Panc1 (cell line): ENCODE measurements around the gene ARID4B. TPM values are rescaled to one million over a fixed set of nuclear protein-coding genes. Genes with fewer than 3 reads are reported as not detected.
A peak's percentile ranks its signal among the peaks of the same experiment; 100 is the strongest.

Source experiments
- ATAC-seq: fragments of 200-7000 bp; cut with Tn5 transposase; 2 replicates; pipeline ENCODE4 v1.9.1; 2020; ENCODE audit warnings: mild to moderate bottlenecking, moderate library complexity
- BruUV-seq: library from RNA; stranded (reverse); fragments of 400-500 nt; replicated peaks from 2 replicates; lab custom pipeline; 2021; lab: Mats Ljungman, UMichigan
- CTCF ChIA-PET: fragments of 300-600 bp; sonication (Branson Sonifier 250); formaldehyde crosslinking; loops from one replicate; lab custom pipeline; 2022; ENCODE audit warnings: antibody characterized with exemption; lab: Charles Lee
- POLR2A ChIA-PET: fragments of 300-600 bp; sonication (Branson Sonifier 250); formaldehyde crosslinking; loops from one replicate; lab custom pipeline; 2022; ENCODE audit warnings: antibody characterized with exemption; lab: Charles Lee
- DNase-seq: peaks from one replicate; pipeline ENCODE4 v3.0.0-alpha.2; 2010; ENCODE audit warnings: low read depth, low spot score
- H3K27ac ChIP-seq: 2 replicates; pipeline ENCODE4 v1.5.1; 2011; ENCODE audit warnings: mild to moderate bottlenecking, low read length, inconsistent platforms
- H3K27me3 ChIP-seq: fragments of 200-500 bp; sonication (Bioruptor generic); 2 replicates; pipeline ENCODE4 v1.6.0; 2014; ENCODE audit warnings: low read length, inconsistent platforms; ENCODE audit not compliant: control insufficient read depth, insufficient read depth
- H3K36me3 ChIP-seq: fragments of 200-500 bp; sonication (Bioruptor generic); 2 replicates; pipeline ENCODE4 v1.5.1; 2014; ENCODE audit warnings: inconsistent platforms, mild to moderate bottlenecking, low read length, moderate library complexity; ENCODE audit not compliant: control insufficient read depth, insufficient read depth
- H3K4me1 ChIP-seq: 2 replicates; pipeline ENCODE4 v1.5.1; 2011; ENCODE audit warnings: inconsistent platforms, mild to moderate bottlenecking, low read length, moderate library complexity; ENCODE audit not compliant: control insufficient read depth, insufficient read depth
- H3K4me3 ChIP-seq, 2 experiments: 2 replicates each; pipeline ENCODE4 v1.5.1; 2011 to 2012; ENCODE audit warnings: low read depth in 2 of 2, low read length in 2 of 2, mild to moderate bottlenecking in 2 of 2, inconsistent platforms in 1 of 2, moderate library complexity in 1 of 2
- H3K9me3 ChIP-seq: fragments of 200-500 bp; sonication (Bioruptor generic); 2 replicates; pipeline ENCODE4 v1.5.1; 2014; ENCODE audit warnings: low read depth, mild to moderate bottlenecking, inconsistent platforms, low read length, moderate library complexity; ENCODE audit not compliant: control insufficient read depth, insufficient read depth
- CTCF ChIP-seq: fragments of 450-650 bp; IDR thresholded peaks from 2 replicates; pipeline ENCODE4 v1.5.1; 2017; ENCODE audit warnings: mild to moderate bottlenecking
- POLR2AphosphoS5 ChIP-seq: IDR thresholded peaks from 2 replicates; pipeline ENCODE4 v1.6.1; 2012; ENCODE audit warnings: mild to moderate bottlenecking, low read depth, low read length, moderate library complexity
- REST ChIP-seq, 2 experiments: IDR thresholded peaks; 2 replicates each; pipeline ENCODE4 v1.6.1; 2011 to 2012; ENCODE audit warnings: low read depth in 2 of 2, control low read depth in 1 of 2, low read length in 1 of 2, mild to moderate bottlenecking in 1 of 2, moderate library complexity in 1 of 2; ENCODE audit not compliant: insufficient read depth in 1 of 2
- SIN3A ChIP-seq: IDR thresholded peaks from 2 replicates; pipeline ENCODE4 v1.6.1; 2012; ENCODE audit warnings: low read depth, mild to moderate bottlenecking, low read length, moderate library complexity, borderline replicate concordance; ENCODE audit not compliant: insufficient read depth
- TCF7L2 ChIP-seq: IDR thresholded peaks from 2 replicates; pipeline ENCODE4 v1.6.1; 2011; ENCODE audit warnings: mild to moderate bottlenecking, low read depth, low read length, inconsistent platforms
- in situ Hi-C: cut with HindIII; loops from 2 replicates; pipeline ENCODE4 v1.10.0; 2016; ENCODE audit warnings: low sequenced_read_pairs, low pct_unique_long_range_greater_than_20kb
- intact Hi-C: fragments of 100-400 bp; cut with micrococcal nuclease; formaldehyde crosslinking; loops from one replicate; pipeline ENCODE4 v1.10.0; 2022; ENCODE audit not compliant: unreplicated experiment
- total RNA-seq: library from RNA; stranded (reverse); gene quantifications from one replicate; pipeline ENCODE4 v1.2.1, GENCODE V29; 2021; ENCODE audit not compliant: unreplicated experiment

The ARID4B gene
- total RNA-seq, 1 experiment from 2014 or later = 37.5 TPM

GRCh38 chr1:235199441-235199840, 128.5 kb downstream of the ARID4B start:
- H3K4me1 ChIP-seq = no peaks in the 10 kb centered on the region
- TF ChIP-seq REST (IDR thresholded peaks at IDR 0.05; ENCODE audit: insufficient read depth in 1 of 2, low read depth in 2 of 2, low read length in 1 of 2) (no peak), TCF7L2 (no peak), CTCF (no peak), POLR2AphosphoS5 (no peak), SIN3A (no peak)
- peaks cover 3% of the 10 kb centered on the region; the same call in 1 of the 2 replicates for H3K36me3 ChIP-seq
- H3K27ac ChIP-seq = no peak overlapping the region
- no peak overlapping the region for H3K4me3 ChIP-seq
- H3K9me3 ChIP-seq = no peaks in the 10 kb centered on the region
- in situ Hi-C loops = no loop called here
- POLR2A ChIA-PET = no interaction called here
- no peak for ATAC-seq
- H3K27me3 ChIP-seq = no peaks in the 10 kb centered on the region
- CTCF ChIA-PET = no interaction called here
- intact Hi-C loops = no loop called here
- DNase-seq = no peak
- TSS peak; percentile 23 for BruUV-seq

- POLR2A ChIA-PET = no interaction called here
- DNase-seq (no peak), ATAC-seq (no peak)
- in situ Hi-C loops = no loop called here
- Histone ChIP-seq H3K4me1 (no peaks in the 10 kb centered on the region), H3K36me3 (peaks cover 9% of the 10 kb centered on the region), H3K27ac (no peak overlapping the region), H3K4me3 (no peak overlapping the region), H3K9me3 (no peaks in the 10 kb centered on the region), H3K27me3 (no peaks in the 10 kb centered on the region)
- CTCF ChIA-PET = no interaction called here
- no peak for TF ChIP-seq CTCF
- no peak for TF ChIP-seq REST (IDR thresholded peaks at IDR 0.05; ENCODE audit: insufficient read depth in 1 of 2, low read depth in 2 of 2, low read length in 1 of 2)
- intact Hi-C loops = no loop called here
- no TSS peak for BruUV-seq
Observed at GRCh38 chr1:235190431-235190830, 137.5 kb downstream of the ARID4B start.
